Body of pancreas (tissue), 4 donors: ENCODE results near the gene MTHFS.

Experiments used
- POLR2A ChIP-seq, 3 donors: fragments of 450-650 bp; IDR thresholded peaks; one replicate each; pipeline ENCODE4 v1.6.1; 2016; ENCODE audit warnings: antibody characterized with exemption in 3 of 3, mild to moderate bottlenecking in 2 of 3
- TF ChIP-seq, protein P1 (sequence below), 7 experiments: fragments of 450-650 bp in 4 of 7; fragments of 200-600 bp in 3 of 7; sonication (generic) in 3 of 7; IDR thresholded peaks; one replicate each; pipeline ENCODE4 v1.5.1; 2016 to 2019; ENCODE audit warnings: antibody characterized with exemption in 7 of 7

DNA sequence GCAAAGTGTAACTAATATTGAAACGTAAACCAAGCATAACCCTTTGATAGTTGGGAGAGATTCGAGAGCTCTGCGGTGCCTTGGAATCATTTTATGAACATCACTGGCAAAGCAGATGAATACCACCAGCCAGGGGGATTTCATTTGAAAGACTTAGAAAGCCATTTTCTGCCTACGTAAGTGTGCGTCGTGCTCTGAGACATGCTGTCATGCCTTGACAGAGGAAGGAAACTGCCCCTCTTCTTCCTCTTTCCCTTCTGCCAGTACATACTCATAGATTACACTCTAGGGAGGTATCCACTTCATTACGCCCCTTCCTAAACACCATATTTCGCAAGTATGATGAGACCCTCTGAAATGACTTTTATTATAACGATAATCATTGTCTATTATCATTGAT, 3.3 kb upstream of the MTHFS start:
- TF ChIP-seq, protein P1, sequence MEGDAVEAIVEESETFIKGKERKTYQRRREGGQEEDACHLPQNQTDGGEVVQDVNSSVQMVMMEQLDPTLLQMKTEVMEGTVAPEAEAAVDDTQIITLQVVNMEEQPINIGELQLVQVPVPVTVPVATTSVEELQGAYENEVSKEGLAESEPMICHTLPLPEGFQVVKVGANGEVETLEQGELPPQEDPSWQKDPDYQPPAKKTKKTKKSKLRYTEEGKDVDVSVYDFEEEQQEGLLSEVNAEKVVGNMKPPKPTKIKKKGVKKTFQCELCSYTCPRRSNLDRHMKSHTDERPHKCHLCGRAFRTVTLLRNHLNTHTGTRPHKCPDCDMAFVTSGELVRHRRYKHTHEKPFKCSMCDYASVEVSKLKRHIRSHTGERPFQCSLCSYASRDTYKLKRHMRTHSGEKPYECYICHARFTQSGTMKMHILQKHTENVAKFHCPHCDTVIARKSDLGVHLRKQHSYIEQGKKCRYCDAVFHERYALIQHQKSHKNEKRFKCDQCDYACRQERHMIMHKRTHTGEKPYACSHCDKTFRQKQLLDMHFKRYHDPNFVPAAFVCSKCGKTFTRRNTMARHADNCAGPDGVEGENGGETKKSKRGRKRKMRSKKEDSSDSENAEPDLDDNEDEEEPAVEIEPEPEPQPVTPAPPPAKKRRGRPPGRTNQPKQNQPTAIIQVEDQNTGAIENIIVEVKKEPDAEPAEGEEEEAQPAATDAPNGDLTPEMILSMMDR (IDR thresholded peaks at IDR 0.05): no peak
- no peak for TF ChIP-seq POLR2A (IDR thresholded peaks at IDR 0.05)
